Ishikawa (cell line): ENCODE measurements around the gene ADCY5.

ENCODE experiments used
- CEBPB ChIP-seq: IDR thresholded peaks from 2 replicates; pipeline ENCODE4 v1.6.1; 2012
- MAX ChIP-seq: IDR thresholded peaks from 2 replicates; pipeline ENCODE4 v1.6.1; 2012
- NFIC ChIP-seq: IDR thresholded peaks from 2 replicates; pipeline ENCODE4 v1.6.1; 2012
- RAD21 ChIP-seq: IDR thresholded peaks from 2 replicates; pipeline ENCODE4 v1.6.1; 2012; ENCODE audit warnings: low read depth
- REST ChIP-seq: IDR thresholded peaks from 2 replicates; pipeline ENCODE4 v1.6.1; 2012; ENCODE audit warnings: low read depth, mild to moderate bottlenecking
- TAF1 ChIP-seq: IDR thresholded peaks from 2 replicates; pipeline ENCODE4 v1.6.1; 2012; ENCODE audit warnings: low read depth, mild to moderate bottlenecking
- TEAD4 ChIP-seq: IDR thresholded peaks from 2 replicates; pipeline ENCODE4 v1.6.1; 2012
- USF1 ChIP-seq: IDR thresholded peaks from 2 replicates; pipeline ENCODE4 v1.6.1; 2012

GRCh38 chr3:123303976-123304560, 144.8 kb downstream of the ADCY5 start:
- TF ChIP-seq CEBPB (no peak), NFIC (no peak), RAD21 (no peak), USF1 (no peak), MAX (no peak), TAF1 (no peak), TEAD4 (no peak), REST (no peak)
